Measurements from ENCODE around the gene TEAD1.

Gene TEAD1

DNA sequence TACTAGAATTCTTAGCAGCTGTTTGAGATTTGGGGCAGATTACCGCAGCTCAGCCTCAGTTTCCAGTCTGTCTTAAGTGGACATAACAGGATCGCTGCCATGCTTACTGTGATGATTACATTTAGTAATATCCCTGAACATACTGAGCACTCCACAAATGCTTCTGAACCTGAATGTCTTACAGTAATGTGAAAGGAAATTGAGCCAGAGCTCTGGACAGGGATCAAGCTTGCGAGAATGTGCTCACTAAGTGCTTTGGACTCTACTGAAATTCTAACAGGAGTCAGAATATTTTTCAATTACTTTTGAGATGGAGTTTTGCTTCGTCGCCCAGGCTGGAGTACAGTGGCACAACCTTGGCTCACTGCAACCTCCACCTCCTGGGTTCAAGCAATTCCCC lies 216.3 kb downstream of the TEAD1 start:
- TF ChIP-seq, protein P1, sequence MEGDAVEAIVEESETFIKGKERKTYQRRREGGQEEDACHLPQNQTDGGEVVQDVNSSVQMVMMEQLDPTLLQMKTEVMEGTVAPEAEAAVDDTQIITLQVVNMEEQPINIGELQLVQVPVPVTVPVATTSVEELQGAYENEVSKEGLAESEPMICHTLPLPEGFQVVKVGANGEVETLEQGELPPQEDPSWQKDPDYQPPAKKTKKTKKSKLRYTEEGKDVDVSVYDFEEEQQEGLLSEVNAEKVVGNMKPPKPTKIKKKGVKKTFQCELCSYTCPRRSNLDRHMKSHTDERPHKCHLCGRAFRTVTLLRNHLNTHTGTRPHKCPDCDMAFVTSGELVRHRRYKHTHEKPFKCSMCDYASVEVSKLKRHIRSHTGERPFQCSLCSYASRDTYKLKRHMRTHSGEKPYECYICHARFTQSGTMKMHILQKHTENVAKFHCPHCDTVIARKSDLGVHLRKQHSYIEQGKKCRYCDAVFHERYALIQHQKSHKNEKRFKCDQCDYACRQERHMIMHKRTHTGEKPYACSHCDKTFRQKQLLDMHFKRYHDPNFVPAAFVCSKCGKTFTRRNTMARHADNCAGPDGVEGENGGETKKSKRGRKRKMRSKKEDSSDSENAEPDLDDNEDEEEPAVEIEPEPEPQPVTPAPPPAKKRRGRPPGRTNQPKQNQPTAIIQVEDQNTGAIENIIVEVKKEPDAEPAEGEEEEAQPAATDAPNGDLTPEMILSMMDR (IDR thresholded peaks at IDR 0.05; ENCODE audit: low read depth, low read length) = no peak
- no peaks in the 10 kb centered on the region for H3K9me3 ChIP-seq
- no peaks in the 10 kb centered on the region for H3K27me3 ChIP-seq
- H3K36me3 ChIP-seq = peaks cover 40% of the 10 kb centered on the region
- DNase-seq = no peak
- no peak overlapping the region for H3K4me3 ChIP-seq (ENCODE audit: low read depth, low read length)
- H3K4me1 ChIP-seq = peaks cover 19% of the 10 kb centered on the region

DNA sequence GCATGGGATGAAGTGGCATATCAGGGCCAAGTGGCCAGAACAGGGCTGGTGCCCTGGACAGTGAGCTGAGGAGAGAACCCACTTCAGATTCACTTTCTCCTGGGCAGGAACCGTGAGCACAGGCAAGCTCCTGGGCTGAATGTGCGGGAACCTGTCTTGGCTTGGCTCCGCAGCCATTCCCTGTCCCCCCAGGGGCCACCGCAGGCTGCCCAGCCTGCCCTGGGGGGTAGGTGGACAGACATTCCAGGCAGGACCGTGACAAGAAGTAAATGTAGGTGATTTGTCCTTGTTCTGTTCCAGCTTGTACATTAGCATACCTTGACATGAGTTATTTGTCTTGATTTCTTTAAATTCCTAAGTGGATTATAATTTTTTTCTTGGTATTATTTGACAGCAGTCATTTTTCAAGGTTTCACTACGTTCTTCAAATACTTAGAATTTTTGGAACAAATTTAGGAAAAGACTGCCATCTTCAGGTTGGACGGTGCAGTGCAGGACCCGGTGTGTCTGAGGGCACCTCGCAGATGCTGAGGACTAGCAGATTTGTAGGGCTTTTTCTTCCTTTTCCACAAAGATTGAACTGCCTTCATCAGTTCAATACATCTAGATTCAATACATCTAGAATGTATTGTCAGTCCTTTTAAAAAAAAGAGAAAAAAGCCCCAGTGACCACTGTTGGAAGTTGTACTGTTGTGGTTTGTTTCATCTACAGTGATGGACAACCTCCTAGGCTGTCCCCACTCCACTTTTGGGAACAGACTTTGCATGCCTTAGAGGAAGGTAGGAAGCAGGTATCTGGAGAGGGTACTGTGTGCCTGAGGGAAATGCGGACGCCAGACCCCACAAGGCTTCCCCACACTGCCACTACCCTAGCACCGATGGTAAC lies 219.8 kb downstream of the TEAD1 start:
- TF ChIP-seq, protein P1 (IDR thresholded peaks at IDR 0.05; ENCODE audit: low read depth, low read length) = peak; percentile 62
- Histone ChIP-seq H3K4me1 (peaks cover 15% of the 10 kb centered on the region), H3K27me3 (no peaks in the 10 kb centered on the region), H3K9me3 (no peaks in the 10 kb centered on the region), H3K36me3 (peaks cover 43% of the 10 kb centered on the region), H3K4me3 (ENCODE audit: low read depth, low read length) (no peak overlapping the region)
- DNase-seq = peak; percentile 43

GRCh38 chr11:12897390-12897789 lies 223.2 kb downstream of the TEAD1 start:
- no peaks in the 10 kb centered on the region for H3K4me1 ChIP-seq
- no peak for DNase-seq
- H3K27me3 ChIP-seq = no peaks in the 10 kb centered on the region
- peaks cover 45% of the 10 kb centered on the region for H3K36me3 ChIP-seq
- TF ChIP-seq, protein P1 (IDR thresholded peaks at IDR 0.05; ENCODE audit: low read depth, low read length) = no peak
- no peaks in the 10 kb centered on the region for H3K9me3 ChIP-seq
- H3K4me3 ChIP-seq (ENCODE audit: low read depth, low read length) = no peak overlapping the region

GRCh38 chr11:12897867-12898266 lies 223.6 kb downstream of the TEAD1 start:
- no peaks in the 10 kb centered on the region for H3K27me3 ChIP-seq
- H3K36me3 ChIP-seq = peaks cover 50% of the 10 kb centered on the region
- no peak for DNase-seq
- H3K4me1 ChIP-seq = no peaks in the 10 kb centered on the region
- H3K4me3 ChIP-seq (ENCODE audit: low read depth, low read length) = no peak overlapping the region
- TF ChIP-seq, protein P1 (IDR thresholded peaks at IDR 0.05; ENCODE audit: low read depth, low read length) = no peak
- no peaks in the 10 kb centered on the region for H3K9me3 ChIP-seq

DNA sequence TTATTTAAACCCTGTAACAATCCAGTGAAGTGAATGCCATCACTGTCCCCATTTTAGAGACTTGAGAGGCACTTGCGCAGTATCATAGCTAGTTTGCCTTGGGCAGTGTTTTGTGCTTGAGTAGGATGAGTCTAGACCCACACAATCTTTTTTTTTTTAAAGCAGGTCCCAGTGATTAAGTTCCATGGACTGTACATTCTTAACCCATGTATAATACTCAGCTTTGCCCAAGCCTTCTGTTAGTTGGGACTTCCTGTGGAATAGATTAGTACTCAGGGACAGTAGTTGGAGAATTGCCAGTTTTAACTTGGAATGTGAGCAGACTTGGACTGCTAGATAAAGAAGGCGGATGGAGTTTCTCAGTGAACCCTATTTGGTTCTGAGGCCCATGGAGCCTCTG lies 226.3 kb downstream of the TEAD1 start:
- H3K36me3 ChIP-seq = peaks cover 37% of the 10 kb centered on the region
- TF ChIP-seq, protein P1 (IDR thresholded peaks at IDR 0.05; ENCODE audit: low read depth, low read length) = no peak
- H3K9me3 ChIP-seq = no peaks in the 10 kb centered on the region
- no peak overlapping the region for H3K4me3 ChIP-seq (ENCODE audit: low read depth, low read length)
- H3K27me3 ChIP-seq = no peaks in the 10 kb centered on the region
- H3K4me1 ChIP-seq = no peaks in the 10 kb centered on the region
- no peak for DNase-seq

DNA sequence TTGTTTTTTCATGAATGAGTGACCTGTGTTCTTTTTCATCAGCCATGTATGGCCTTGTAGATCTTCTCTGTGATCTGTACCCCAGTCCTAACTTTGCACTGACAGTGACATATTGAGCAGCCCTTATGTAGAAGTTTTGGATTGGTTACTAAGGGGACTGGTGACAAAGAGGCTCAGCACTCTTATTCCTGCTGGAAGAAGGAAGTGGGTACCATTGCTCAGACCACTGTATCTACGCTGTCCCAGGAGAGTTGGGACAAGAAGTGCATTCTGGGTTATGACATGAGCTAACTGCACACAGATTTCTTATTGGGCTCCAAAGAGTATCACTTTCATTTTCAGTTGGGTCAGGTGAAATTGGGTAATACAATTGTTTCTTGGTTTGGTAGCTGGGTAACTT lies 227.1 kb downstream of the TEAD1 start:
- H3K4me1 ChIP-seq = no peaks in the 10 kb centered on the region
- TF ChIP-seq, protein P1 (IDR thresholded peaks at IDR 0.05; ENCODE audit: low read depth, low read length) = no peak
- H3K36me3 ChIP-seq = peaks cover 34% of the 10 kb centered on the region
- no peak overlapping the region for H3K4me3 ChIP-seq (ENCODE audit: low read depth, low read length)
- no peaks in the 10 kb centered on the region for H3K27me3 ChIP-seq
- no peak for DNase-seq
- no peaks in the 10 kb centered on the region for H3K9me3 ChIP-seq

Measured in BE2C (cell line).